SK-N-SH treated with all-trans-retinoic acid at 6 μM for 48 hours (cell line): ENCODE measurements around the gene DIABLO.
"Not testable (repeated sequence)": the region's sequence is repeated elsewhere in the genome, so short reads cannot be mapped to it uniquely, and the experiment has no call there.

ENCODE experiments used
- ATAC-seq: fragments of 200-7000 bp; cut with Tn5 transposase; 3 replicates; pipeline ENCODE4 v1.9.1; 2020; ENCODE audit warnings: mild to moderate bottlenecking, moderate library complexity
- ARNTL ChIP-seq: fragments of 450-650 bp; formaldehyde crosslinking; IDR thresholded peaks from 2 replicates; pipeline ENCODE4 v1.5.0; 2020; ENCODE audit warnings: low read depth, mild to moderate bottlenecking, moderate library complexity, borderline replicate concordance
- BACH2 ChIP-seq: fragments of 250-450 bp; sonication (Bioruptor Pico); IDR thresholded peaks from 2 replicates; pipeline ENCODE4 v1.9.0; 2021; ENCODE audit warnings: mild to moderate bottlenecking, borderline replicate concordance
- CSDC2 ChIP-seq: fragments of 250-450 bp; sonication (Bioruptor Pico); IDR thresholded peaks from 2 replicates; pipeline ENCODE4 v1.5.0; 2020; ENCODE audit warnings: mild to moderate bottlenecking, moderate library complexity
- CSRNP3 ChIP-seq: fragments of 250-450 bp; sonication (Bioruptor Pico); IDR thresholded peaks from 2 replicates; pipeline ENCODE4 v1.5.1; 2021; ENCODE audit warnings: mild to moderate bottlenecking, moderate library complexity
- ESRRG ChIP-seq: fragments of 250-450 bp; sonication (Bioruptor Pico); IDR thresholded peaks from 2 replicates; pipeline ENCODE4 v1.6.1; 2021; ENCODE audit warnings: mild to moderate bottlenecking
- GLIS3 ChIP-seq: fragments of 250-450 bp; sonication (Bioruptor Pico); IDR thresholded peaks from 2 replicates; pipeline ENCODE4 v1.5.0; 2020; ENCODE audit warnings: mild to moderate bottlenecking, moderate library complexity
- ISL1 ChIP-seq: fragments of 250-450 bp; sonication (Bioruptor Pico); IDR thresholded peaks from 2 replicates; pipeline ENCODE4 v2.1.2; 2022; ENCODE audit warnings: mild to moderate bottlenecking, moderate library complexity
- OSR1 ChIP-seq: fragments of 250-450 bp; sonication (Bioruptor Pico); IDR thresholded peaks from 2 replicates; pipeline ENCODE4 v1.8.0; 2022; ENCODE audit warnings: moderate library complexity, mild to moderate bottlenecking, inconsistent platforms
- PATZ1 ChIP-seq: fragments of 250-450 bp; sonication (Bioruptor Pico); IDR thresholded peaks from 2 replicates; pipeline ENCODE4 v1.8.0; 2020; ENCODE audit warnings: mild to moderate bottlenecking, moderate library complexity, borderline replicate concordance
- POU6F1 ChIP-seq: fragments of 250-450 bp; sonication (Bioruptor Pico); IDR thresholded peaks from 2 replicates; pipeline ENCODE4 v1.8.0; 2021; ENCODE audit warnings: low read depth, mild to moderate bottlenecking, moderate library complexity, borderline replicate concordance
- PPARA ChIP-seq: fragments of 250-450 bp; sonication (Bioruptor Pico); IDR thresholded peaks from 2 replicates; pipeline ENCODE4 v1.5.0; 2020; ENCODE audit warnings: mild to moderate bottlenecking, borderline replicate concordance
- RARB ChIP-seq: fragments of 250-450 bp; sonication (Bioruptor Pico); IDR thresholded peaks from 2 replicates; pipeline ENCODE4 v1.8.0; 2021; ENCODE audit warnings: mild to moderate bottlenecking, moderate library complexity
- SNAI2 ChIP-seq: fragments of 250-450 bp; sonication (Bioruptor Pico); IDR thresholded peaks from 2 replicates; pipeline ENCODE4 v1.5.0; 2020; ENCODE audit warnings: mild to moderate bottlenecking, moderate library complexity
- TCF4 ChIP-seq: fragments of 250-450 bp; sonication (Bioruptor Pico); IDR thresholded peaks from 2 replicates; pipeline ENCODE4 v1.8.0; 2021; ENCODE audit warnings: mild to moderate bottlenecking, moderate library complexity, borderline replicate concordance
- TOX ChIP-seq: fragments of 250-450 bp; sonication (Bioruptor Pico); IDR thresholded peaks from 2 replicates; pipeline ENCODE4 v1.8.0; 2021; ENCODE audit warnings: mild to moderate bottlenecking, moderate library complexity, borderline replicate concordance
- TSHZ2 ChIP-seq: fragments of 250-450 bp; sonication (Bioruptor Pico); IDR thresholded peaks from 2 replicates; pipeline ENCODE4 v1.5.0; 2020; ENCODE audit warnings: mild to moderate bottlenecking, moderate library complexity
- ZFP3 ChIP-seq: fragments of 250-450 bp; sonication (Bioruptor Pico); IDR thresholded peaks from 2 replicates; pipeline ENCODE4 v1.5.0; 2020; ENCODE audit warnings: mild to moderate bottlenecking, moderate library complexity
- ZFP30 ChIP-seq: fragments of 450-650 bp; formaldehyde crosslinking; IDR thresholded peaks from 2 replicates; pipeline ENCODE4 v1.5.0; 2022; ENCODE audit warnings: mild to moderate bottlenecking, moderate library complexity
- ZNF565 ChIP-seq: fragments of 450-650 bp; formaldehyde crosslinking; conservative IDR thresholded peaks from 2 replicates; pipeline ENCODE4 v1.5.0; 2020; ENCODE audit warnings: low read depth, mild to moderate bottlenecking, moderate library complexity
- ZNF70 ChIP-seq: fragments of 450-650 bp; formaldehyde crosslinking; IDR thresholded peaks from 2 replicates; pipeline ENCODE4 v1.5.0; 2020; ENCODE audit warnings: mild to moderate bottlenecking, moderate library complexity
- ZNF8 ChIP-seq: fragments of 450-650 bp; formaldehyde crosslinking; IDR thresholded peaks from 2 replicates; pipeline ENCODE4 v1.5.0; 2020; ENCODE audit warnings: mild to moderate bottlenecking, moderate library complexity

DIABLO gene

GRCh38 chr12:122202811-122203210 lies 23.0 kb downstream of the DIABLO start:
- ATAC-seq: not testable (repeated sequence)

- no peak for ATAC-seq
- TF ChIP-seq TSHZ2 (CRISPR knock-in tag): peak; percentile 61
- no peak for TF ChIP-seq CSDC2
- TF ChIP-seq POU6F1 (CRISPR knock-in tag): no peak
- peak; percentile 97 for TF ChIP-seq TCF4 (CRISPR knock-in tag)
- no peak for TF ChIP-seq SNAI2 (CRISPR knock-in tag)
Measured at GRCh38 chr12:122202017-122202416, 23.8 kb downstream of the DIABLO start.

- no peak for TF ChIP-seq ZNF70 (CRISPR knock-in tag)
- TF ChIP-seq POU6F1 (CRISPR knock-in tag): no peak
- no peak for TF ChIP-seq CSDC2
- TF ChIP-seq SNAI2 (CRISPR knock-in tag): no peak
- TF ChIP-seq BACH2: no peak
- TF ChIP-seq TCF4 (CRISPR knock-in tag): no peak
- no peak for TF ChIP-seq OSR1
- TF ChIP-seq ISL1: no peak
- no peak for TF ChIP-seq ESRRG (CRISPR knock-in tag)
- TF ChIP-seq ZFP30 (CRISPR knock-in tag): no peak
- TF ChIP-seq PPARA (CRISPR knock-in tag): no peak
- TF ChIP-seq ZNF8 (CRISPR knock-in tag): no peak
- no peak for TF ChIP-seq TSHZ2 (CRISPR knock-in tag)
- TF ChIP-seq TOX (CRISPR knock-in tag): no peak
- ATAC-seq: no peak
Measured at GRCh38 chr12:122201381-122201780, 24.5 kb downstream of the DIABLO start.

- ATAC-seq: no peak
- no peak for TF ChIP-seq PATZ1
- TF ChIP-seq ARNTL (CRISPR knock-in tag): no peak
- TF ChIP-seq SNAI2 (CRISPR knock-in tag): no peak
- TF ChIP-seq GLIS3 (CRISPR knock-in tag): no peak
- TF ChIP-seq BACH2: no peak
- TF ChIP-seq ZFP3 (CRISPR knock-in tag): no peak
- TF ChIP-seq CSRNP3 (CRISPR knock-in tag): no peak
- TF ChIP-seq ZNF70 (CRISPR knock-in tag): no peak
- no peak for TF ChIP-seq POU6F1 (CRISPR knock-in tag)
- TF ChIP-seq ZNF8 (CRISPR knock-in tag): no peak
- no peak for TF ChIP-seq TCF4 (CRISPR knock-in tag)
- no peak for TF ChIP-seq ISL1
- no peak for TF ChIP-seq TOX (CRISPR knock-in tag)
- no peak for TF ChIP-seq ESRRG (CRISPR knock-in tag)
- TF ChIP-seq ZNF565 (CRISPR knock-in tag): no peak
- no peak for TF ChIP-seq PPARA (CRISPR knock-in tag)
- TF ChIP-seq RARB (CRISPR knock-in tag): no peak
Measured at GRCh38 chr12:122200541-122201175, 25.2 kb downstream of the DIABLO start.
